Fibroblast of upper back skin (primary cell): ENCODE results near the gene DCHS2.

Source experiments
- DNase-seq: peaks from one replicate; pipeline ENCODE4 v3.0.0-alpha.2; 2013

The DCHS2 gene

DNA sequence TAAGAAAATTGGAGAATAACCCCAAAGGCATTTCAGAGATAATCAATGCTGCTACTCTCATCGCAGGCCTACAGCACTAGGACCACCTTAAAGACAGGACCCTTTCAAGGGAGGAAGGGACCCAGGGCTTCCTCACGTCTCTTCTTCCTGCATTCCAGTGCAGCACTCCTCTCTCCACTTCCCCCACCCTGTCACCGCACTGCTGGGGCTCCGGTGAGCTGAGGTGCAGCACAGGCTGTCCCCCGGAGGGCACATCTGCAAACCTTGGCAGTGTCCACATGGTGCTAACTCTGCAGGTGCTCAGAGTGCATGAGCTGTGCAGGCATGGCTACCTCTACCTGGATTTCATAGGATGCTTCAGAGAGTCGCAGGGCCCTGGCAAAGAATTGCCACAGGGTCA is 305.6 kb downstream of the DCHS2 start:
- no peak for DNase-seq

DNA sequence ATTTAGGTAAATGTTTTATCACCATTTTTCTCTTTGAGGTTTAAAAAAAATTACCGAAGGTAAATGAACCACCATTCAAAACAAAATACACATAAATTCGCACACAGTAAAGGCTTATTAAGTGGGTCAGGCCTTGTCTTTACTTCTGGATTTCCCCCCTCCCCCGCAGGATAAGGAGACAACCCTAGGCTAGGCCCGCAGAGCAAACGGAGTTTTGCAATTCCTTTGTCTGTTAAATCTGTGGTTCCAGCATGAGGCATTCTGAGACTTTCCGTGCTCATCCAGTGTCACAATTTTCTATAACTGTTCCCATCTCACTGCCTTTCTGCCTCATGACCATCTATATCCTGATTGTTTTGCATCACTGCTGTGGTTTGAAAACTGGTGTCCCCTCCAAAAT is 307.4 kb downstream of the DCHS2 start:
- DNase-seq = no peak

DNA sequence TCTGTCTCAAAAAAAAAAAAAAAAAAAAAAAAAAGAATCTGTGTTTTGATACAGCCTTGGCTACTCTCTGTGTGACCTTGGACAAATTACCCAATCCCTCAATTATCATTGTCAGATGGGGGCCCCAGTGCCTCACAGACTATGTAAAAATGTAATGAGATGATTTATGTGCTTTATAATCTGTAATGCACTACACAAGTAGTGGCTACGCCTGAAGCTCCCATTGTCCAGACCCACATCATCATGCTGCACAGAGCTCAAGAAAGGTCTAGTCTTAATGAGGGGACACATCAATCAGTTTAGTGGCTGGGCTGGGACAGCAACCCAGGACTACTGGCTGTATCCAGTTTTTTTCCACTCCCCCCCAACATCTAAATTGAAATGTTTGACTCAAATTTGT is 308.3 kb downstream of the DCHS2 start:
- DNase-seq = no peak
